Measurements from ENCODE around the gene SMCP.

SMCP gene

GRCh38 chr1:152878042-152878441 lies at the start of gene SMCP:
Gene SMCP, plus strand, starts transcription at chr1:152878322. Its CDS starts 6,101 bp downstream, at chr1:152884423.
- DNase-seq (ENCODE audit: low read depth in 2 of 2), result peak; percentile 5 to 20

GRCh38 chr1:152836870-152837269 lies 41.3 kb upstream of the SMCP start:
- DNase-seq (ENCODE audit: low read depth in 2 of 2), result no peak

GRCh38 chr1:152842556-152842955 lies 35.6 kb upstream of the SMCP start, which contains the start of gene LCE6A:
Gene LCE6A, plus strand, starts transcription at chr1:152842856. Its CDS starts 665 bp downstream, at chr1:152843521.
- DNase-seq (ENCODE audit: low read depth in 2 of 2), result no peak

GRCh38 chr1:152855661-152856060 lies 22.5 kb upstream of the SMCP start:
- DNase-seq (ENCODE audit: low read depth in 2 of 2), result no peak

DNA sequence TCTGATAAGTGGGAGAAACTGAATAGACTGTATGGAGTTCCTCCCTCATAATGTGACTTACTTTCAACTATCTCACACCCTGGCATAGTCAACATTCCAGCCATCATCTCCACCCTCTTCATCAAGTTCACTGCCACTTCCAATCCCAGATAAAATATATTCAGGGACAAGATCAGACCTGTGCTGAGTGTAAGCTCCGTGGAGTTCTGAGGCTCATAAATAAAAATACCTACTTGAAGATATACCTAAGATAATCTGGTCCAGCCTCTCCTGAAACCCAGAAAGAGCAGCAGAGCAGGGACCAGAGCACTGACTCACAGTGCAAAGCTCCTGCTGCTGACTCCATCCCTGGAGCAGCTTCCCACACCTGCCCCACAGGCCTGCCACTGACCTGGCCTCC lies 20.1 kb upstream of the SMCP start:
- no peak for DNase-seq (ENCODE audit: low read depth in 2 of 2)

DNA sequence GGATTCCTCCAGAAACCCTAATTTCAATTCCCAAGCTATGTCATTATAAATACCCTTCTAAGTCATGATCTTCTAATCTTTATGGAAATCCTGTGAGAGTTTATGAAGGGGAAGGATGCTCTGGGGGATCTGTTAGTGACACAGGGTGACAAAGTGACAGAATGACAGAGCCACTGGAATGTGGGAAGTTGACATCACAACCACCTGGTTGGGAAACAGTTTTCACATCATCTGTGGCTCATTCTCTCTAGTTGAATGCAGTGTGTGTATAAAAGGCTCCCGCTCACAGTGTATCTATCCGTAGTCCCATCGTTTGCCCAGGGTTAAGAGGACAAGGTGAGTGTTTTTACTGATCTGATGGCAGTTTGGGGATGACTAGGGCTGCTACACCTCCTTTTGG lies 18.4 kb upstream of the SMCP start, which contains the start of gene LCE7A:
TSS of gene LCE7A (plus strand) at position 301 of the 400 bp plus-strand sequence. CDS start 702 bp downstream, outside the sequence.
- no peak for DNase-seq (ENCODE audit: low read depth in 2 of 2)

DNA sequence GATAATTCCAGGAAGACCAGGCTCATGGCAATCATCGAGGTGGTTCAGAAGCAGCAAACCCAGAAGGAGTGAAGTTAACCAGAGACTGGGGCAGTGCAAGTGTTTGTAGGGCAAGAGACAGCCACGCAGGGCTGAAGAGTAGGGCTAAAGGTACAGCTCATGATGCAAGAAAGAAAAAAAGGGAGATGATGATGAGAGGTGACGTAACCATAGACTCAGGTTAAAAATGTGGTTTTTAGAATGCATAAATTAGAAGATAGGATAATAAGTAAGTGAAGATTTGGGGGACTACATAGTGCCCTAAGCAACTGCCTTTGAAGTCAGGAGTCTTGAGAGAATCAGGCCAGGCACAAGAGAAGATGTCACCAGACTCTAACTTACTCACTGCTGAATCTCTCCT lies 18.0 kb upstream of the SMCP start:
- no peak for DNase-seq (ENCODE audit: low read depth in 2 of 2)

DNA sequence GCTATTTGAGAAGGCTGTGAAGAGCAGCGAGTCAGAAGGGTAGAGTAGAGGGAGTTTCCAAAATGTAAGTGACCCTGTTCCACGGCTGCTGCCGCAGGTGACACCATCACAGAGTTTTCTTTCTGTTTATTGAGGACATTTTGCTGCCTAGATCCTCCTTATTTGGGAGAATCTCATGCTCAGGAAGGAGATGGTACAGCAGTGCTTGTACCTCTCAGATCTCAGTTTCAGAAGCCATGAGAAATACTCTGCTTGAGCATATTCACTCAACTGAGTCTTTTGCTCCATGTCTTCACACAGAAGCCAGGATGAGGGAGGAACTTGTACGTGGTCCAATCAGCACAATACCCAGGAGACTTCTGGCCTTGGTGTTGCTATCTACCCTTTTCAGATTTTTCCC lies 16.7 kb upstream of the SMCP start:
- DNase-seq (ENCODE audit: low read depth in 2 of 2), result no peak

DNA sequence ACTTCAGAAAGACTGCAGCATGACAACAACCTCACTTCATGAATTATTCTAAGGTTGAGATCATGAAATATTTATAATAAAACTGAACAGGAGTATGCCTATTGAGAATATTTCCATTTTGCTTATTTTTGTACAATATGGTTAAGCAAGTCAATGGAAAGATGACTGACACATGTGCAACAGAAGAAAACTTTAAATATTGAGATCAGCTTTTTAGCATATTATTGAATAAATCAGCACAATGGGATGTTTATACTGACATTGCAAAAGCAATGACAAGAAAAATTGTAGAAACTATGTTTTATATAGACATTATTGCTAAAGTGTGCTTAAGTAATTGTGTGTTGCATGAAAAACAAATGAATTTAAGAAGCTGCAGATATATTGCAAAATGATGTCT lies 13.7 kb upstream of the SMCP start:
- no peak for DNase-seq (ENCODE audit: low read depth in 2 of 2)

DNA sequence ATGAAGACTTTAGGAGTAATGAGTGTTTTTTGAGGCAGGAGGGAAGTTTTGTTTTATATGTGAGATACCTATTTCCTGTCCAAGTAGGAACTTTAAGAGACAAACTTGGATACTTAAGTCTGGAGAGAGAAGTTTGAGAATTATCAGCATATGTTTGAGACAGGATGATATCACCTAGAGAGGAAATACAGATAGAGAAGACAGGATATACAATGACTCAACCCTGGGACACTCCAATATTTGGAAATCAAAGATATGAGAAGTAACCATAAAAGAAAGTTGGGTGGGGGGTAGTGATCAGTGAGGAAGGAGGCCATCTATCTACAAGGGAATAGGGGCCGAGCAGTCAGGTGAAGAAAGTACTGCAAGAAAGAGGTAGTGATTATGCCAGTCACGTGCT lies 11.8 kb upstream of the SMCP start:
- no peak for DNase-seq (ENCODE audit: low read depth in 2 of 2)

GRCh38 chr1:152869808-152870419 lies 8.2 kb upstream of the SMCP start:
- peak; percentile 33 to 49 for DNase-seq (ENCODE audit: low read depth in 2 of 2)

DNA sequence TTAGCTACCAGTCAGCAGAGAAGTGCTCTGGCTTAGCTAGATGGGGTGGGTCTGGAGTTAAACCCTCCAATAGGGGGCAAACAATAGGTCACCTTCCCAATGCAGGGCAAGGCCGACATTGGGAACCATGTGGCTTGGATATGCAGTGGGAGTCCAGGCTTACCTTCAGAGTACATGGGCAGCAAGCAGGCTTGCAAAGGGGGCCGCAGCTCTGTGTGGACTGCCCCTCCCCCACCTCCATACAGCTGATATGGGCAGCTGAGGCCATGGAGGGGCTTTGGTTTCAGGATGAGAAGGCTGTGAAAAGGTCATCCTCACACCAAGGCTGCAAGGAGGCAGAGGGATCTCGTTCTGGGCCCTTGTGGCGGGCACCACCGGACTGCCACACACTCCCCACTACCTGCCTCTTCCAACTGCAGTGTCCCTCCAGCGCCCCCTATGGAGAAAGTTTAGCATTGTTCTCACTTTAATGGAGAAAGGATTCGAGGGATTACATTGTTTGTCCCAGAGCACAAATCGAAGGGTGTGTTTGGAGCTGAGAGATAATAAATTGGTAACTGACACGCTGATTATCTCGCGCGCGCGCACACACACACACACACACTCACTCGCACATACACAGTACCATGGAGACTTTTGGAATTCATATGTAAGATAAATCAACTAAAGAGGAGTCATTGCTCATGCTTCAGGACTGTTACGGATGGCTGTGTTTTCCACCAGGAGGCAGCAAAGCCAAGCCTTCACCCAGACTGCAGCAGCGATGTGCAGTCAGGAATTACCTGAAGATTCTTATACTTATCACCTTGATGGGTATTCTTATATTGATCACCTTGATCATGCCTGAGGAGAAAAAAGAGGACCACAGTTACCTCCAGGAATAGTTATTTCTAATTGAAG lies 7.0 kb upstream of the SMCP start:
- DNase-seq (ENCODE audit: low read depth in 2 of 2), result no peak

DNA sequence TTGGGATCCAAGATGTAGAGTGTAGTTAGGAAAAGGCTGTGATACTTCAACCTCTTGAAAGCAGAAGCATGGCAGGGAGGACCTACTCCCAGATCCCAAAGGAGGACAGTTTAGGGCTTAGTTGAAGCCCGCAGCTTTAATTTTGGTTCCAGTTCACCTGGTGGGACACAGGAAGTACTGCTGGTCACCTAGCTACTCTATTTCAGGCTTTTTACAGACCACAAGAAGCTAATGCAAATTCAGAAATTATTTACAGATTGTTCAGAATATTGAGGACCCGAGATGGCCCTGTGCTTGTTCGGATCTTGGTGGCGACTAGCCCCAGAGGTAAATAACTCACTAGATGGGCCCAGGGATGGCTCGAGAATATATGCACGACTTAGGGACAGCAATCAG lies 6.4 kb upstream of the SMCP start:
- DNase-seq (ENCODE audit: low read depth in 2 of 2), result no peak

DNA sequence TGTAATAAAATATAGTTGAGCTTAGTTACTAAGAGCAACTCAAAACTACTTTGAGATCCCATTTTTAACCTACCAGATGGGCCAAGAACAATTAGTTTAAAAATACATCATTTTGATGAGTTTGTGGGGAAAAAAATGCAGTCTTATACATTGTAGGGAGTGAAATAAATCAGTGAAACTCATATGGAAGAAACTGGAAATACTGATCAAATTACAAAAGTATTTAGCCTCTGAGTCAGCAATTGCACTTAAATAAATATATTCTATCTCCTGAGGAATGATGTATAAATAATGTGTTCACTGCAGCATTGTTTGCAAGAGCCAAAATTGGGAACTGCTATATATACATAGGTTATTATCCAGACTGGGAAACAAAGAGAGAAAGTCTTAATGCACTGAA lies 4.6 kb upstream of the SMCP start:
- no peak for DNase-seq (ENCODE audit: low read depth in 2 of 2)

DNA sequence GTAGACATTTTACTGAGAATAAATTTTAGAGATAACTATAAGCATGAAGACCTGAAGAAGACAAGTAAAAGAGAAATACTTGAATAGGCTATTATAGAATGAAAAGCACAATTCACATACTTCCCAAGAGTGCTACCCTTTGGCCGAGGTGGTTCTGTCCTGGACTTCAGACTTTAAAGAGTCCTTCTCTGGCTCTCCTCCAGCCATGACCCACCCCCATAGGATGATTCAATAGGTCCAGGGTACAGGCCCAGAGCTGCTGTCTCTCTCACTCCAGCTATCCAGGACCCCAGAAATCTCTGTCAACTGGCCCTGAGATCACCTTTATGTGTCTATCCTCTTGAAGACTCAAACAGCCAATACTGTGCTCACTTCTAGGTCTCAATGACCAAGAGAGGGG lies 1.3 kb upstream of the SMCP start:
- no peak for DNase-seq (ENCODE audit: low read depth in 2 of 2)

DNA sequence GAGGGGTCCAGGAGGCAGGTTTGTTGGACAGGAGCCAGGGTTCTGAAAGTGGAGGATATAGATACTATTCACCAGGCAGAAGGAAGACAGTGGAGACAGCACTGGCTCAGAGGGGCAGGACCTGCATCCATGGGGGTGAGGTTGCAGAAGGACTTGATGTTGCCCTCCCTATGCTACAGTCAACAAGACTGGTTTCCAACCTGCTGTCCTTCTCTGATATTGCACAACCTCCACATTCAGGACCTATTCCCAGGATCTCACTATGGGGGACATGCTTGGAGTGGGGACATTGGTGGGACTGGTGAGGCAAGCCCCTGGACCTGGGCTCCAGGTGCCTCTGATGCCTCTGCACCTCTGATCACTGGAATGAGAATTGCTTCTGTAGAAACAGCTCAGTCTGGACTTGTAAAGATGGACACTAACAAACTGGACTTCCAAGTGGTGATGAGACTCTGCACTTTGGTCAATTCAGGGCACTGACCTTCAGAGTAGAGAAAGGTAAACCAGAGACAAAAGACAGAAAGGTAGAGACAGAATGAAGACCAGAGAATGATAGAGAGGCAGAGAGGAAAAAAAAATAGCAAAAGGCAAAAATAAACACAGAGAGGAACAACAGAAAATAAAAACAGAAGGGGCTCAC lies 1.6 kb downstream of the SMCP start:
- no peak for DNase-seq (ENCODE audit: low read depth in 2 of 2)

DNA sequence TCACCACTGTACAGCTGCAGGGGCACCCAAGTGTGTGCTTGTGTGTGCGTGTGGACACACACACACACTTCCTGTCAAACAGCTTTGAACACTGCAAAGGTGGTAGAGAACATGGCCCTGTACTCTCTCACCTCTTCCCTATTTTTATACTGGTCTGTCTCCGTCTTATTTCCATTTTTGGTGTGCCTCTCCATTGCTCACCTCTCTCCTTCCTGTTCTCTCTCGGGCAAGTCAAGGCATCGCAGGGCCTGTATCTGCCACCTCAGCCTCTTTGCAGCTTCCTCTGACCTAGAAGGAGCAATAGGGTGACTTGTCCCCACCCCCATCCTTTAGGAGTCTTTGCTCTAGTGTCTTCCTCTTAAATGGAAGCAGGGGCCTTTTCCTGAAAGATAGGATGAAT lies 2.2 kb downstream of the SMCP start:
- DNase-seq (ENCODE audit: low read depth in 2 of 2), result no peak

GRCh38 chr1:152880907-152881306 lies 2.8 kb downstream of the SMCP start:
- DNase-seq (ENCODE audit: low read depth in 2 of 2), result no peak

- no peak for DNase-seq (ENCODE audit: low read depth in 2 of 2)
Observed at GRCh38 chr1:152884085-152884484, 6.0 kb downstream of the SMCP start.

DNA sequence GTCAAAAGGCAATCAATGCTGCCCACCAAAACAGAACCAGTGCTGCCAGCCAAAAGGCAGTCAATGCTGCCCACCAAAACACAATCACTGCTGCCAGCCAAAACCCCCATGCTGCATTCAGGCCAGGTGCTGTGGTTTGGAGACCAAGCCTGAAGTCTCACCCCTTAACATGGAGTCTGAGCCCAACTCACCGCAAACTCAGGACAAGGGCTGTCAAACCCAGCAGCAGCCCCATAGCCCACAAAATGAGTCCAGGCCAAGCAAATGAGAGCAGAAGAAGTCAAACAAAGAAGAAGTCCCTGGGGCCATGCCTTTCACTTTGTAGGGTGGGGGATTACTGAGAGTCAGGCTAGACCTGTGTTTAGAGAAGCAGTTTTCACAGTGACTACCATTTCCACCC lies 6.4 kb downstream of the SMCP start:
- DNase-seq (ENCODE audit: low read depth in 2 of 2), result no peak

DNA sequence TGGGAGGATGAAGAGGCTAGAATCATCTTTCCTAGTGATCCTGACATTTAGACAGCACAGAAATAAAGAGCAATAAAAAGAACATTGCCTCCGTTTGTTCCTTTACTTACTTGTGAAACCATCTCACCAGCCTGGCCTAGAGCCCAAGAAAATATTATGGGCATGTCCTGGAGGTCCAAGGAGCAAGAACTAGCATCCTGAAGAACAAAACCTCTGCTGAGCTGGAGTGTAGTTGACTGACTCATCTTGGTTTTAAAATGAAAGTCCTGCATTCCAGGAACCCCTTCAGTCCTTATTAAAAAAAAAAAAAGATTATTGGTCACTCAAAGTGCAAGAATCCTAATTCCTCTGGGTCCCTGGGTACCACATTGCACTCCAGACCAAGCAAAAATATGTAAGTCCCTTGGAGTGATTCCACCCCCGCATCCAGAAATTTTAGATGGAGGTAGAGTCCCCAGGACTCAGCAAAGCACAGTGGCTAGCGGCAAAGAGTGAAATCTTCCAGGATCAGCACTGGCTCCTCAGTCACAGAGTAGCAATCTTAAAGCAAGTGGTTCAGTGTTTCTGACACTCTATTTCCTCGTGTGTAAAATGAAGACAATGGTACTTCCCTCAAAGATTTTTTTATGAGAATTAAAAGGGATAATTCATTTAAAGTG lies 7.0 kb downstream of the SMCP start:
- DNase-seq (ENCODE audit: low read depth in 2 of 2), result no peak

- DNase-seq (ENCODE audit: low read depth in 2 of 2), result no peak
Observed at GRCh38 chr1:152886085-152886484, 8.0 kb downstream of the SMCP start.
